ENCODE data around the gene KLK13.

Gene KLK13

GRCh38 chr19:51047031-51047335, 17.9 kb downstream of the KLK13 start:
- H3K9me3 ChIP-seq (ENCODE audit: insufficient read depth, low read depth, low read length), result no peaks in the 10 kb centered on the region
- peak overlapping the region; percentile 67; the same call in 1 of the 2 replicates for H3K9ac ChIP-seq (ENCODE audit: low read depth, low read length)
- peak overlapping the region; percentile 53; the same call in 1 of the 2 replicates for H3K4me3 ChIP-seq (ENCODE audit: low read length)
- H3K36me3 ChIP-seq (ENCODE audit: insufficient read depth, low read depth, low read length), result no peaks in the 10 kb centered on the region
- peak overlapping the region; percentile 43 for H3K27ac ChIP-seq (ENCODE audit: low read length)
- no peaks in the 10 kb centered on the region for H3K27me3 ChIP-seq (ENCODE audit: insufficient read depth, low read length)
- H3K4me1 ChIP-seq (ENCODE audit: insufficient read depth, low read length), result peaks cover 7% of the 10 kb centered on the region; the same call in 1 of the 2 replicates

GRCh38 chr19:51044327-51044726, 20.6 kb downstream of the KLK13 start:
- Histone ChIP-seq H3K9ac (ENCODE audit: low read depth, low read length) (no peak overlapping the region), H3K9me3 (ENCODE audit: insufficient read depth, low read depth, low read length) (no peaks in the 10 kb centered on the region), H3K27ac (ENCODE audit: low read length) (no peak overlapping the region), H3K27me3 (ENCODE audit: insufficient read depth, low read length) (no peaks in the 10 kb centered on the region), H3K4me3 (ENCODE audit: low read length) (no peak overlapping the region), H3K36me3 (ENCODE audit: insufficient read depth, low read depth, low read length) (no peaks in the 10 kb centered on the region), H3K4me1 (ENCODE audit: insufficient read depth, low read length) (peaks cover 7% of the 10 kb centered on the region; the same call in 1 of the 2 replicates)

GRCh38 chr19:51043497-51043896, 21.4 kb downstream of the KLK13 start:
- H3K9ac ChIP-seq (ENCODE audit: low read depth, low read length), result no peak overlapping the region
- no peak overlapping the region for H3K4me3 ChIP-seq (ENCODE audit: low read length)
- H3K36me3 ChIP-seq (ENCODE audit: insufficient read depth, low read depth, low read length), result no peaks in the 10 kb centered on the region
- H3K27ac ChIP-seq (ENCODE audit: low read length), result no peak overlapping the region
- H3K4me1 ChIP-seq (ENCODE audit: insufficient read depth, low read length), result peaks cover 6% of the 10 kb centered on the region; the same call in 1 of the 2 replicates
- H3K9me3 ChIP-seq (ENCODE audit: insufficient read depth, low read depth, low read length), result no peaks in the 10 kb centered on the region
- H3K27me3 ChIP-seq (ENCODE audit: insufficient read depth, low read length), result no peaks in the 10 kb centered on the region

- Histone ChIP-seq H3K27me3 (ENCODE audit: insufficient read depth, low read length) (peaks cover 1% of the 10 kb centered on the region; the same call in 1 of the 2 replicates), H3K36me3 (ENCODE audit: insufficient read depth, low read depth, low read length) (no peaks in the 10 kb centered on the region), H3K9me3 (ENCODE audit: insufficient read depth, low read depth, low read length) (no peaks in the 10 kb centered on the region), H3K4me3 (ENCODE audit: low read length) (no peak overlapping the region), H3K4me1 (ENCODE audit: insufficient read depth, low read length) (no peaks in the 10 kb centered on the region; the same call in 1 of the 2 replicates), H3K9ac (ENCODE audit: low read depth, low read length) (no peak overlapping the region), H3K27ac (ENCODE audit: low read length) (no peak overlapping the region)
These were observed 24.7 kb downstream of the KLK13 start for GRCh38 chr19:51040151-51040550.

- Histone ChIP-seq H3K4me1 (ENCODE audit: insufficient read depth, low read length) (no peaks in the 10 kb centered on the region; the same call in 1 of the 2 replicates), H3K9me3 (ENCODE audit: insufficient read depth, low read depth, low read length) (no peaks in the 10 kb centered on the region), H3K27ac (ENCODE audit: low read length) (no peak overlapping the region), H3K4me3 (ENCODE audit: low read length) (no peak overlapping the region), H3K9ac (ENCODE audit: low read depth, low read length) (no peak overlapping the region), H3K36me3 (ENCODE audit: insufficient read depth, low read depth, low read length) (no peaks in the 10 kb centered on the region), H3K27me3 (ENCODE audit: insufficient read depth, low read length) (peaks cover 3% of the 10 kb centered on the region; the same call in 1 of the 2 replicates)
These were observed 28.4 kb downstream of the KLK13 start for GRCh38 chr19:51036519-51036918.

GRCh38 chr19:51034704-51035103, 30.2 kb downstream of the KLK13 start, which contains the start of gene KLK12:
TSS of gene KLK12 (minus strand) at chr19:51035002. CDS start at chr19:51034621, 381 bp downstream.
- Histone ChIP-seq H3K9ac (ENCODE audit: low read depth, low read length) (no peak within 1 kb of the TSS), H3K4me3 (ENCODE audit: low read length) (no peak within 1 kb of the TSS), H3K36me3 (ENCODE audit: insufficient read depth, low read depth, low read length) (no peaks in the 10 kb centered on the region), H3K9me3 (ENCODE audit: insufficient read depth, low read depth, low read length) (no peaks in the 10 kb centered on the region), H3K4me1 (ENCODE audit: insufficient read depth, low read length) (no peaks in the 10 kb centered on the region; the same call in 1 of the 2 replicates), H3K27me3 (ENCODE audit: insufficient read depth, low read length) (peaks cover 3% of the 10 kb centered on the region; the same call in 1 of the 2 replicates), H3K27ac (ENCODE audit: low read length) (no peak within 1 kb of the TSS)

- H3K4me3 ChIP-seq (ENCODE audit: low read length), result no peak overlapping the region
These were observed 33.0 kb downstream of the KLK13 start for GRCh38 chr19:51031880-51032225.

GRCh38 chr19:51031220-51031879, 33.5 kb downstream of the KLK13 start:
- Histone ChIP-seq H3K9me3 (ENCODE audit: insufficient read depth, low read depth, low read length) (no peaks in the 10 kb centered on the region), H3K27ac (ENCODE audit: low read length) (no peak overlapping the region), H3K36me3 (ENCODE audit: insufficient read depth, low read depth, low read length) (no peaks in the 10 kb centered on the region), H3K4me1 (ENCODE audit: insufficient read depth, low read length) (no peaks in the 10 kb centered on the region), H3K9ac (ENCODE audit: low read depth, low read length) (no peak overlapping the region), H3K4me3 (ENCODE audit: low read length) (no peak overlapping the region), H3K27me3 (ENCODE audit: insufficient read depth, low read length) (peaks cover 3% of the 10 kb centered on the region; the same call in 1 of the 2 replicates)

More at GRCh38 chr19:51031880-51032225, 33.0 kb downstream of the KLK13 start:
- no peak overlapping the region for H3K27ac ChIP-seq (ENCODE audit: low read length)
- no peak overlapping the region for H3K9ac ChIP-seq (ENCODE audit: low read depth, low read length)
- peaks cover 3% of the 10 kb centered on the region; the same call in 1 of the 2 replicates for H3K27me3 ChIP-seq (ENCODE audit: insufficient read depth, low read length)
- no peaks in the 10 kb centered on the region for H3K9me3 ChIP-seq (ENCODE audit: insufficient read depth, low read depth, low read length)
- no peaks in the 10 kb centered on the region; the same call in 1 of the 2 replicates for H3K4me1 ChIP-seq (ENCODE audit: insufficient read depth, low read length)
- no peaks in the 10 kb centered on the region for H3K36me3 ChIP-seq (ENCODE audit: insufficient read depth, low read depth, low read length)

- H3K4me1 ChIP-seq (ENCODE audit: insufficient read depth, low read length), result no peaks in the 10 kb centered on the region
- H3K9ac ChIP-seq (ENCODE audit: low read depth, low read length), result no peak overlapping the region
- no peaks in the 10 kb centered on the region for H3K36me3 ChIP-seq (ENCODE audit: insufficient read depth, low read depth, low read length)
- no peak overlapping the region for H3K4me3 ChIP-seq (ENCODE audit: low read length)
- H3K27ac ChIP-seq (ENCODE audit: low read length), result no peak overlapping the region
- peaks cover 3% of the 10 kb centered on the region; the same call in 1 of the 2 replicates for H3K27me3 ChIP-seq (ENCODE audit: insufficient read depth, low read length)
- no peaks in the 10 kb centered on the region for H3K9me3 ChIP-seq (ENCODE audit: insufficient read depth, low read depth, low read length)
These were observed 34.3 kb downstream of the KLK13 start for GRCh38 chr19:51030631-51031030.

GRCh38 chr19:51029718-51030117, 35.2 kb downstream of the KLK13 start:
- H3K36me3 ChIP-seq (ENCODE audit: insufficient read depth, low read depth, low read length), result no peaks in the 10 kb centered on the region
- no peak overlapping the region for H3K27ac ChIP-seq (ENCODE audit: low read length)
- no peaks in the 10 kb centered on the region for H3K9me3 ChIP-seq (ENCODE audit: insufficient read depth, low read depth, low read length)
- peaks cover 4% of the 10 kb centered on the region; the same call in 1 of the 2 replicates for H3K4me1 ChIP-seq (ENCODE audit: insufficient read depth, low read length)
- no peaks in the 10 kb centered on the region for H3K27me3 ChIP-seq (ENCODE audit: insufficient read depth, low read length)
- H3K4me3 ChIP-seq (ENCODE audit: low read length), result no peak overlapping the region
- no peak overlapping the region for H3K9ac ChIP-seq (ENCODE audit: low read depth, low read length)

- no peak overlapping the region for H3K9ac ChIP-seq (ENCODE audit: low read depth, low read length)
- H3K9me3 ChIP-seq (ENCODE audit: insufficient read depth, low read depth, low read length), result no peaks in the 10 kb centered on the region
- H3K36me3 ChIP-seq (ENCODE audit: insufficient read depth, low read depth, low read length), result no peaks in the 10 kb centered on the region
- H3K27ac ChIP-seq (ENCODE audit: low read length), result no peak overlapping the region
- no peaks in the 10 kb centered on the region for H3K27me3 ChIP-seq (ENCODE audit: insufficient read depth, low read length)
- H3K4me1 ChIP-seq (ENCODE audit: insufficient read depth, low read length), result peaks cover 4% of the 10 kb centered on the region; the same call in 1 of the 2 replicates
- H3K4me3 ChIP-seq (ENCODE audit: low read length), result no peak overlapping the region
These were observed 37.0 kb downstream of the KLK13 start for GRCh38 chr19:51027873-51028272.

GRCh38 chr19:51027126-51027806, 37.6 kb downstream of the KLK13 start:
- Histone ChIP-seq H3K4me1 (ENCODE audit: insufficient read depth, low read length) (peaks cover 4% of the 10 kb centered on the region; the same call in 1 of the 2 replicates), H3K9me3 (ENCODE audit: insufficient read depth, low read depth, low read length) (no peaks in the 10 kb centered on the region), H3K27me3 (ENCODE audit: insufficient read depth, low read length) (no peaks in the 10 kb centered on the region), H3K9ac (ENCODE audit: low read depth, low read length) (no peak overlapping the region), H3K27ac (ENCODE audit: low read length) (no peak overlapping the region), H3K36me3 (ENCODE audit: insufficient read depth, low read depth, low read length) (no peaks in the 10 kb centered on the region), H3K4me3 (ENCODE audit: low read length) (no peak overlapping the region)

Measured in iPS-20b (cell line).